Measurements from ENCODE around the gene KRTAP10-4. TPM values are rescaled to one million over a fixed set of nuclear protein-coding genes. Genes with fewer than 3 reads are reported as not detected.

Gene KRTAP10-4
- total RNA-seq, 3 donors from 2014 or later (not counting 1 experiment from before 2014, with no cell fraction given): not detected

GRCh38 chr21:44581158-44581557 lies 7.6 kb downstream of the KRTAP10-4 start:
- WGBS (ENCODE audit: insufficient coverage): 75% methylated on average over 1 of the region's 3 CpGs
- Histone ChIP-seq H3K36me3 (ENCODE audit: control insufficient read depth, insufficient read depth, low read length) (no peaks in the 10 kb centered on the region), H3K27ac (ENCODE audit: low read length) (no peak overlapping the region), H3K9me3 (ENCODE audit: control insufficient read depth, insufficient read depth, low read length) (peaks cover 7% of the 10 kb centered on the region), H3K4me1 (ENCODE audit: control insufficient read depth, insufficient read depth, low read length) (no peaks in the 10 kb centered on the region), H3K4me3 (ENCODE audit: low read length) (no peak overlapping the region), H3K27me3 (ENCODE audit: control insufficient read depth, insufficient read depth, low read length) (no peaks in the 10 kb centered on the region)
- no peak overlapping the region for H3K4me3 Mint-ChIP-seq
- H3K4me1 Mint-ChIP-seq: peaks cover 5% of the 10 kb centered on the region in 2 donors
- intact Hi-C loops (cut with micrococcal nuclease): no loop called here
- ATAC-seq (no peak), DNase-seq (no peak)
- peaks cover 18% of the 10 kb centered on the region for H3K36me3 Mint-ChIP-seq
- TF ChIP-seq CTCF (IDR thresholded peaks at IDR 0.05): no peak
- peaks cover 2 to 18% of the 10 kb centered on the region in 2 donors for H3K9me3 Mint-ChIP-seq
- H3K27me3 Mint-ChIP-seq (ENCODE audit: low read depth in 2 of 2): peaks cover 52% of the 10 kb centered on the region in 2 donors
- H3K27ac Mint-ChIP-seq: no peak overlapping the region

GRCh38 chr21:44582055-44582454 lies 8.5 kb downstream of the KRTAP10-4 start:
- H3K4me3 ChIP-seq (ENCODE audit: low read length): no peak overlapping the region
- intact Hi-C loops (cut with micrococcal nuclease): no loop called here
- ATAC-seq (no peak), DNase-seq (no peak)
- peaks cover 5% of the 10 kb centered on the region in 2 donors for H3K4me1 Mint-ChIP-seq
- H3K9me3 Mint-ChIP-seq: peaks cover 2 to 18% of the 10 kb centered on the region in 2 donors
- peaks cover 12% of the 10 kb centered on the region for H3K36me3 Mint-ChIP-seq
- H3K4me1 ChIP-seq (ENCODE audit: control insufficient read depth, insufficient read depth, low read length): no peaks in the 10 kb centered on the region
- no peak overlapping the region for H3K4me3 Mint-ChIP-seq
- TF ChIP-seq CTCF (IDR thresholded peaks at IDR 0.05): no peak
- H3K27ac ChIP-seq (ENCODE audit: low read length): no peak overlapping the region
- no peaks in the 10 kb centered on the region for H3K27me3 ChIP-seq (ENCODE audit: control insufficient read depth, insufficient read depth, low read length)
- H3K9me3 ChIP-seq (ENCODE audit: control insufficient read depth, insufficient read depth, low read length): peaks cover 7% of the 10 kb centered on the region
- no peaks in the 10 kb centered on the region for H3K36me3 ChIP-seq (ENCODE audit: control insufficient read depth, insufficient read depth, low read length)
- 80% methylated on average over 15 of the region's 15 CpGs for WGBS (ENCODE audit: insufficient coverage)
- H3K27me3 Mint-ChIP-seq (ENCODE audit: low read depth in 2 of 2): peaks cover 61% of the 10 kb centered on the region in 2 donors
- H3K27ac Mint-ChIP-seq: no peak overlapping the region

GRCh38 chr21:44583089-44583799 lies 9.7 kb downstream of the KRTAP10-4 start:
- Mint-ChIP-seq H3K27ac (no peak overlapping the region), H3K9me3 (peaks cover 2 to 15% of the 10 kb centered on the region in 2 donors), H3K36me3 (peaks cover 12% of the 10 kb centered on the region), H3K4me3 (no peak overlapping the region), H3K4me1 (peaks cover 5% of the 10 kb centered on the region in 2 donors), H3K27me3 (ENCODE audit: low read depth in 2 of 2) (peaks cover 63 to 68% of the 10 kb centered on the region in 2 donors)
- H3K4me3 ChIP-seq (ENCODE audit: low read length): no peak overlapping the region
- ATAC-seq (no peak), DNase-seq (no peak)
- no peaks in the 10 kb centered on the region for H3K27me3 ChIP-seq (ENCODE audit: control insufficient read depth, insufficient read depth, low read length)
- H3K4me1 ChIP-seq (ENCODE audit: control insufficient read depth, insufficient read depth, low read length): no peaks in the 10 kb centered on the region
- H3K27ac ChIP-seq (ENCODE audit: low read length): no peak overlapping the region
- no peak for TF ChIP-seq CTCF (IDR thresholded peaks at IDR 0.05)
- no peaks in the 10 kb centered on the region for H3K36me3 ChIP-seq (ENCODE audit: control insufficient read depth, insufficient read depth, low read length)
- WGBS (ENCODE audit: insufficient coverage): 63% methylated on average over 11 of the region's 11 CpGs
- intact Hi-C loops (cut with micrococcal nuclease): no loop called here
- peaks cover 5% of the 10 kb centered on the region for H3K9me3 ChIP-seq (ENCODE audit: control insufficient read depth, insufficient read depth, low read length)

GRCh38 chr21:44583800-44584147 lies 10.2 kb downstream of the KRTAP10-4 start:
- no peak for ATAC-seq
- DNase-seq: peak in 1 of 2 donors; percentile 20
- Histone ChIP-seq H3K27me3 (ENCODE audit: control insufficient read depth, insufficient read depth, low read length) (no peaks in the 10 kb centered on the region), H3K4me3 (ENCODE audit: low read length) (no peak overlapping the region), H3K4me1 (ENCODE audit: control insufficient read depth, insufficient read depth, low read length) (no peaks in the 10 kb centered on the region), H3K9me3 (ENCODE audit: control insufficient read depth, insufficient read depth, low read length) (peaks cover 5% of the 10 kb centered on the region), H3K27ac (ENCODE audit: low read length) (no peak overlapping the region), H3K36me3 (ENCODE audit: control insufficient read depth, insufficient read depth, low read length) (no peaks in the 10 kb centered on the region)
- 77% methylated on average over 5 of the region's 6 CpGs for WGBS (ENCODE audit: insufficient coverage)
- Mint-ChIP-seq H3K27me3 (ENCODE audit: low read depth in 2 of 2) (peaks cover 63 to 67% of the 10 kb centered on the region in 2 donors), H3K4me1 (peaks cover 5% of the 10 kb centered on the region in 2 donors), H3K9me3 (peaks cover 2 to 15% of the 10 kb centered on the region in 2 donors), H3K36me3 (peaks cover 12% of the 10 kb centered on the region), H3K27ac (no peak overlapping the region), H3K4me3 (no peak overlapping the region)
- intact Hi-C loops (cut with micrococcal nuclease): no loop called here
- TF ChIP-seq CTCF (IDR thresholded peaks at IDR 0.05): no peak

Measured in natural killer cell (primary cell).